ENCODE measurements around the gene C7orf25.

The C7orf25 gene

GRCh38 chr7:42952328-42952727 is 40.5 kb upstream of the C7orf25 start:
- no peak for DNase-seq (ENCODE audit: low read depth)
- TF ChIP-seq, protein P1, sequence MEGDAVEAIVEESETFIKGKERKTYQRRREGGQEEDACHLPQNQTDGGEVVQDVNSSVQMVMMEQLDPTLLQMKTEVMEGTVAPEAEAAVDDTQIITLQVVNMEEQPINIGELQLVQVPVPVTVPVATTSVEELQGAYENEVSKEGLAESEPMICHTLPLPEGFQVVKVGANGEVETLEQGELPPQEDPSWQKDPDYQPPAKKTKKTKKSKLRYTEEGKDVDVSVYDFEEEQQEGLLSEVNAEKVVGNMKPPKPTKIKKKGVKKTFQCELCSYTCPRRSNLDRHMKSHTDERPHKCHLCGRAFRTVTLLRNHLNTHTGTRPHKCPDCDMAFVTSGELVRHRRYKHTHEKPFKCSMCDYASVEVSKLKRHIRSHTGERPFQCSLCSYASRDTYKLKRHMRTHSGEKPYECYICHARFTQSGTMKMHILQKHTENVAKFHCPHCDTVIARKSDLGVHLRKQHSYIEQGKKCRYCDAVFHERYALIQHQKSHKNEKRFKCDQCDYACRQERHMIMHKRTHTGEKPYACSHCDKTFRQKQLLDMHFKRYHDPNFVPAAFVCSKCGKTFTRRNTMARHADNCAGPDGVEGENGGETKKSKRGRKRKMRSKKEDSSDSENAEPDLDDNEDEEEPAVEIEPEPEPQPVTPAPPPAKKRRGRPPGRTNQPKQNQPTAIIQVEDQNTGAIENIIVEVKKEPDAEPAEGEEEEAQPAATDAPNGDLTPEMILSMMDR (conservative IDR thresholded peaks at IDR 0.05; ENCODE audit: control insufficient read depth, insufficient read depth, low read depth, low read length), result no peak
- H3K4me3 ChIP-seq (ENCODE audit: control insufficient read depth, low read depth, low read length), result no peak overlapping the region

DNA sequence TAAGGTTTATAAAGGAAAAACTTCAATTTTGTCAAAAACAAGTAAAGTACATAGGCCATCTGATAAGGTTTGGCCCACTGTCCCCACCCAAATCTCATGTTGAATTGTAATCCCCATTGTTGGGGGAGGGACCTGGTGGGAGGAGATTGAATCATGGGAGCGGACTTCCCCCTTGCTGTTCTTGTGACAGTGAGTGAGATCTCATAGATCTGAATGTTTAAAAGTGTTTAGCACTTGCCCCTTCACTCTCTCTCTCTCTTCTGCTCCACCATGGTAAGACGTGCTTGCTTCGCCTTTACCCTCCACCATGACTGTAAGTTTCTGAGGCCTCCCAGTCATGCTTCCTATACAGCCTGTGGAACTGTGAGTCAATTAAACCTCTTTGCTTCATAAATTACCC is 38.5 kb upstream of the C7orf25 start:
- TF ChIP-seq, protein P1 (conservative IDR thresholded peaks at IDR 0.05; ENCODE audit: control insufficient read depth, insufficient read depth, low read depth, low read length), result no peak
- no peak for DNase-seq (ENCODE audit: low read depth)
- no peak overlapping the region for H3K4me3 ChIP-seq (ENCODE audit: control insufficient read depth, low read depth, low read length)

- DNase-seq (ENCODE audit: low read depth), result no peak
- TF ChIP-seq, protein P1 (conservative IDR thresholded peaks at IDR 0.05; ENCODE audit: control insufficient read depth, insufficient read depth, low read depth, low read length), result no peak
- no peak overlapping the region for H3K4me3 ChIP-seq (ENCODE audit: control insufficient read depth, low read depth, low read length)
Measured at GRCh38 chr7:42947521-42947920, 35.7 kb upstream of the C7orf25 start.

- TF ChIP-seq, protein P1 (conservative IDR thresholded peaks at IDR 0.05; ENCODE audit: control insufficient read depth, insufficient read depth, low read depth, low read length), result no peak
- H3K4me3 ChIP-seq (ENCODE audit: control insufficient read depth, low read depth, low read length), result no peak overlapping the region
- no peak for DNase-seq (ENCODE audit: low read depth)
Measured at GRCh38 chr7:42946627-42946950, 34.7 kb upstream of the C7orf25 start.

- DNase-seq (ENCODE audit: low read depth), result no peak
- H3K4me3 ChIP-seq (ENCODE audit: control insufficient read depth, low read depth, low read length), result no peak overlapping the region
- TF ChIP-seq, protein P1 (conservative IDR thresholded peaks at IDR 0.05; ENCODE audit: control insufficient read depth, insufficient read depth, low read depth, low read length), result no peak
Measured at GRCh38 chr7:42945821-42946626, 34.2 kb upstream of the C7orf25 start.

GRCh38 chr7:42940985-42941847 is 29.3 kb upstream of the C7orf25 start:
- H3K4me3 ChIP-seq (ENCODE audit: control insufficient read depth, low read depth, low read length), result no peak overlapping the region
- TF ChIP-seq, protein P1 (conservative IDR thresholded peaks at IDR 0.05; ENCODE audit: control insufficient read depth, insufficient read depth, low read depth, low read length), result peak; percentile 95
- peak; percentile 76 for DNase-seq (ENCODE audit: low read depth)
